ENCODE measurements around the gene DNAJC22.

The DNAJC22 gene

DNA sequence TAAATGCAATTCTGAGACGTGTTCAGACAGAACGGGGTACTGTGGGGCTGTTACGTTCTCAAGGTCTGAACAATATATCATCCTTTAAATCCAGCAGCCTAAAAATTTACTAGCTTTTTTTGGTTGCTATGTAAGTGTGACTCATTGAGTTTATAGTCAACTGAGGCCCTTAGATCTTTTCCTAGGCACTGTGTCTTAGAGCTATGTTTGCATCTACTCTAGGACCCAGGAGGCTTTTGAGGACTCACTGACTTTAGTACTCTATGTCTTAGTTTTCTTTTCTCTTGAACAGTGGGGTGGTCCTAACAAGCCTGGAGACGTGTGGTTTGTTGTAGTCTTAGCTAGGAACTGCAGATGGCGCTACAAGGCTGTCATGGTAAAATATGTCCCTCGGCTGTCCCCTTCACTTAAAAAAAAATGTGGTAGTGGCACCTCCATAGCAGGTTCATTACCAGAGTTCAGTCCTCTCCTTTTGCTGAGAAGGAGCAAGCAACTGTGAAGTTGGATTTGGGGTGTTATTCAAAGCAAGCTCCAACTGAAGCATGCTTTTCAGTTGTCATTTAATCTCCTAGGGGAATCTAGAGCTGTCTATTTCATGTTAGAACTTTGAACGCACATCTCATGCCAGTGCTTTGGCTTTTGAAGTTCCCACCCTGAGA lies 11.9 kb downstream of the DNAJC22 start:
- Histone ChIP-seq H3K4me3 (ENCODE audit: low read depth in 1 of 2, low read length in 2 of 2) (no peak overlapping the region), H3K4me2 (ENCODE audit: insufficient read depth, low read length) (no peak overlapping the region), H3K27ac (ENCODE audit: low read length) (no peak overlapping the region), H3K27me3 (ENCODE audit: insufficient read depth, low read length, poor library complexity) (no peaks in the 10 kb centered on the region), H3K4me1 (ENCODE audit: insufficient read depth, low read length) (peaks cover 6% of the 10 kb centered on the region), H3K36me3 (ENCODE audit: insufficient read depth, low read length) (no peaks in the 10 kb centered on the region), H3K9ac (ENCODE audit: low read depth, low read length) (no peak overlapping the region), H3K79me2 (ENCODE audit: insufficient read depth, low read length) (no peaks in the 10 kb centered on the region), H4K20me1 (ENCODE audit: insufficient read depth, low read length) (no peaks in the 10 kb centered on the region), H2AFZ (ENCODE audit: low read depth, low read length) (no peak overlapping the region), H3K9me3 (ENCODE audit: insufficient read depth, low read length, severe bottlenecking) (no peaks in the 10 kb centered on the region)
- ATAC-seq (ENCODE audit: insufficient read depth, low read depth) (peak; percentile 99), DNase-seq (peak; percentile 76)
- TF ChIP-seq EZH2 (IDR thresholded peaks at IDR 0.05; ENCODE audit: borderline replicate concordance, low read depth, low read length, severe bottlenecking) (no peak), CTCF (IDR thresholded peaks at IDR 0.05; ENCODE audit: borderline replicate concordance, extremely low read depth, low read length, poor library complexity, severe bottlenecking) (peak; percentile 89)

- DNase-seq (no peak), ATAC-seq (ENCODE audit: insufficient read depth, low read depth) (no peak)
- Histone ChIP-seq H3K79me2 (ENCODE audit: insufficient read depth, low read length) (no peaks in the 10 kb centered on the region), H3K4me1 (ENCODE audit: insufficient read depth, low read length) (peaks cover 6% of the 10 kb centered on the region), H3K9ac (ENCODE audit: low read depth, low read length) (no peak overlapping the region), H3K27me3 (ENCODE audit: insufficient read depth, low read length, poor library complexity) (no peaks in the 10 kb centered on the region), H3K4me3 (ENCODE audit: low read depth in 1 of 2, low read length in 2 of 2) (no peak overlapping the region), H3K27ac (ENCODE audit: low read length) (no peak overlapping the region), H3K4me2 (ENCODE audit: insufficient read depth, low read length) (no peak overlapping the region), H2AFZ (ENCODE audit: low read depth, low read length) (no peak overlapping the region), H3K36me3 (ENCODE audit: insufficient read depth, low read length) (no peaks in the 10 kb centered on the region), H3K9me3 (ENCODE audit: insufficient read depth, low read length, severe bottlenecking) (no peaks in the 10 kb centered on the region), H4K20me1 (ENCODE audit: insufficient read depth, low read length) (no peaks in the 10 kb centered on the region)
- TF ChIP-seq EZH2 (IDR thresholded peaks at IDR 0.05; ENCODE audit: borderline replicate concordance, low read depth, low read length, severe bottlenecking) (no peak), CTCF (IDR thresholded peaks at IDR 0.05; ENCODE audit: borderline replicate concordance, extremely low read depth, low read length, poor library complexity, severe bottlenecking) (no peak)
Measured at GRCh38 chr12:49359671-49360070, 13.0 kb downstream of the DNAJC22 start.

GRCh38 chr12:49362077-49362476 lies 15.4 kb downstream of the DNAJC22 start:
- no peaks in the 10 kb centered on the region for H4K20me1 ChIP-seq (ENCODE audit: insufficient read depth, low read length)

More at GRCh38 chr12:49362077-49362476, 15.4 kb downstream of the DNAJC22 start:
- TF ChIP-seq CTCF (IDR thresholded peaks at IDR 0.05; ENCODE audit: borderline replicate concordance, extremely low read depth, low read length, poor library complexity, severe bottlenecking) (no peak), EZH2 (IDR thresholded peaks at IDR 0.05; ENCODE audit: borderline replicate concordance, low read depth, low read length, severe bottlenecking) (no peak)
- ATAC-seq (ENCODE audit: insufficient read depth, low read depth) (no peak), DNase-seq (no peak)
- Histone ChIP-seq H3K36me3 (ENCODE audit: insufficient read depth, low read length) (no peaks in the 10 kb centered on the region; the same call in 1 of the 2 replicates), H3K9me3 (ENCODE audit: insufficient read depth, low read length, severe bottlenecking) (no peaks in the 10 kb centered on the region), H3K9ac (ENCODE audit: low read depth, low read length) (no peak overlapping the region), H3K27me3 (ENCODE audit: insufficient read depth, low read length, poor library complexity) (no peaks in the 10 kb centered on the region), H3K4me2 (ENCODE audit: insufficient read depth, low read length) (no peak overlapping the region), H3K4me1 (ENCODE audit: insufficient read depth, low read length) (peaks cover 19% of the 10 kb centered on the region), H3K79me2 (ENCODE audit: insufficient read depth, low read length) (peaks cover 10% of the 10 kb centered on the region), H2AFZ (ENCODE audit: low read depth, low read length) (no peak overlapping the region), H3K27ac (ENCODE audit: low read length) (no peak overlapping the region), H3K4me3 (ENCODE audit: low read depth in 1 of 2, low read length in 2 of 2) (no peak overlapping the region)
